ENCODE data around the gene FGFR3. TPM values are rescaled to one million over a fixed set of nuclear protein-coding genes. Genes with fewer than 3 reads are reported as not detected.

The FGFR3 gene
- total RNA-seq, 1 donor from 2014 or later: 32.1 TPM

- ATAC-seq: no peak
- Histone ChIP-seq H3K36me3 (no peaks in the 10 kb centered on the region), H3K9me3 (no peaks in the 10 kb centered on the region), H3K4me3 (no peak overlapping the region), H3K27me3 (peaks cover 28% of the 10 kb centered on the region), H3K27ac (no peak overlapping the region), H3K4me1 (peaks cover 18% of the 10 kb centered on the region)
- intact Hi-C loops (cut with DNase I): no loop called here
- TF ChIP-seq CTCF (IDR thresholded peaks at IDR 0.05): no peak
- no peak for DNase-seq
These were observed 4.3 kb downstream of the FGFR3 start for GRCh38 chr4:1797298-1797860.

GRCh38 chr4:1797861-1798579 lies 4.9 kb downstream of the FGFR3 start:
- intact Hi-C loops (cut with DNase I): no loop called here
- Histone ChIP-seq H3K4me1 (peaks cover 18% of the 10 kb centered on the region), H3K4me3 (no peak overlapping the region), H3K36me3 (peaks cover 3% of the 10 kb centered on the region), H3K27ac (no peak overlapping the region), H3K27me3 (peaks cover 28% of the 10 kb centered on the region), H3K9me3 (no peaks in the 10 kb centered on the region)
- DNase-seq (no peak), ATAC-seq (no peak)
- no peak for TF ChIP-seq CTCF (IDR thresholded peaks at IDR 0.05)

GRCh38 chr4:1798580-1799386 lies 5.7 kb downstream of the FGFR3 start:
- Histone ChIP-seq H3K4me1 (peaks cover 18% of the 10 kb centered on the region), H3K9me3 (no peaks in the 10 kb centered on the region), H3K27ac (no peak overlapping the region), H3K27me3 (peaks cover 28% of the 10 kb centered on the region), H3K36me3 (peaks cover 3% of the 10 kb centered on the region), H3K4me3 (no peak overlapping the region)
- DNase-seq: no peak
- intact Hi-C loops (cut with DNase I): no loop called here
- ATAC-seq: no peak
- no peak for TF ChIP-seq CTCF (IDR thresholded peaks at IDR 0.05)

GRCh38 chr4:1799387-1800375 lies 6.6 kb downstream of the FGFR3 start:
- DNase-seq (no peak), ATAC-seq (no peak)
- intact Hi-C loops (cut with DNase I): no loop called here
- Histone ChIP-seq H3K4me3 (no peak overlapping the region), H3K27me3 (peaks cover 20% of the 10 kb centered on the region), H3K4me1 (peaks cover 12% of the 10 kb centered on the region), H3K36me3 (peaks cover 3% of the 10 kb centered on the region), H3K27ac (no peak overlapping the region), H3K9me3 (no peaks in the 10 kb centered on the region)
- TF ChIP-seq CTCF (IDR thresholded peaks at IDR 0.05): no peak

GRCh38 chr4:1800805-1801204 lies 7.7 kb downstream of the FGFR3 start:
- no peak for TF ChIP-seq CTCF (IDR thresholded peaks at IDR 0.05)
- Histone ChIP-seq H3K4me3 (no peak overlapping the region), H3K27me3 (peaks cover 11% of the 10 kb centered on the region), H3K4me1 (peaks cover 3% of the 10 kb centered on the region), H3K9me3 (no peaks in the 10 kb centered on the region), H3K36me3 (peaks cover 3% of the 10 kb centered on the region), H3K27ac (no peak overlapping the region)
- no peak for DNase-seq
- ATAC-seq: no peak
- intact Hi-C loops (cut with DNase I): no loop called here

Measured in upper lobe of right lung (tissue), 1 donor.